HL-60/S4 treated with retinoic acid at 250 ng/mL for 4 days and 3 days (cell line): ENCODE measurements around the gene TAC4.

Experiments
- in situ Hi-C: fragments of 300-500 bp; cut with MboI; formaldehyde crosslinking; loops from 2 replicates; pipeline ENCODE4 v1.7.0; 2022; ENCODE audit warnings: low sequenced_read_pairs

The TAC4 gene

DNA sequence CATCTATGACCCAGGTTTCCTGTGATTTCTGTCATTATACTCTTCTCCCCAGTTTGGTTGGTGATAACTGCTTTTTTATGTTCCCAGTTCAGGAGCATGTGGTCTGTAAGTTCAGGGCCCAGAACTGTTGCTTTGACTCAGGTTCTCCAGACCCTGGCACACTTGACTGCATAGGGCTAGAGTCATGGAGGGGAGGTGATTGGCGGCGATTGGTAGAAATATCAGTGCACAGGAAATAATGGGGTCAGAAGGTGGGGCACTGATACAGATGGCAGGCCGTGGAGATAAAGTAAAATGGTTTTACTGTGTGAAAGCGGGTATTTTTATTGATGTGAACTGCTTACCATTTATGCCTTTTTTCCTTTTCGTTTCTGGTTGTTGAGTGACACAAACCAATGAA is 28.7 kb downstream of the TAC4 start:
- in situ Hi-C loops = no loop called here

DNA sequence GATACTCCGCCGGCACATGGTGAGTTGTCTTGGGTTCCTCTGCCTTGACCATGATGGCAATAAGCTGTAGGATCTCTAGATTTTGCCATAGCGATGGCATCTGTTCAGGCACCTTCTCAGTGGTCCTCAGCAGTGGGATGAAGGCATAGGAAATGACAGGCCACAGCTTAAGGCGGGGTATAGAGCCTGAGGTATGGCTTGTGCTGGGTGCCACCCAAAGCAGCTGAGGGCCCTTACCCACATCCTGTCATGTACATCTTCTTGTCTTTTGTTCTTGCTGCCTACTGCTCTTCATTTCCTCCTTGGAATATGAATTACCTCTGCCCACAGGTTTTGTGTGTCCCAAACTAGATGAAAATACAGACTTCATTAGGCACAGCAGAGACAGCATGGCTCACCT is 29.9 kb downstream of the TAC4 start:
- in situ Hi-C loops = no loop called here

DNA sequence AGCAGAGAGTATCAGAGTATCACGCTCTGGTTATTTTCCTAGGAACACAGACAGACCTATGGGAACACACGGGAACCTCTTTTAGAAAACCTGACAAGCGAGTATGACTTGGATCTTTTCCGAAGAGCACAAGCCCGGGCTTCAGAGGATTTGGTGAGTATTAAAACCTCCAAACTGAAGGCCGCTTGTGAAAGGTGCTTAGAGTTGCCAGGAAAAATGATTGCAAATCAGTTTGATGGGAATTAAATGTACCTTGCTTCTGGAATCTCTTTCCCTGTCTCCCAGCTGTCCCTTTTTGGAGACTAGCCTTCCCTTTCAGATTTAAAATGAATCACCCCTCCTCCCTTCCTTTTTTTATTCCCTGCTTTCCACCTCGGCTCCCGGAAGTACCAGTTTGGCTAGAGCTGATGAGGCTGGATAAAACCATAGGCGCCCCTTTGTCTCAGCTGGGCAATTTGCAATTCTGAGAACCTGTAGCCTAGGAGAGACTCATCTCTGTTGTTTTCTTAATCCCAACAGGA is 32.0 kb downstream of the TAC4 start:
- in situ Hi-C loops = no loop called here

DNA sequence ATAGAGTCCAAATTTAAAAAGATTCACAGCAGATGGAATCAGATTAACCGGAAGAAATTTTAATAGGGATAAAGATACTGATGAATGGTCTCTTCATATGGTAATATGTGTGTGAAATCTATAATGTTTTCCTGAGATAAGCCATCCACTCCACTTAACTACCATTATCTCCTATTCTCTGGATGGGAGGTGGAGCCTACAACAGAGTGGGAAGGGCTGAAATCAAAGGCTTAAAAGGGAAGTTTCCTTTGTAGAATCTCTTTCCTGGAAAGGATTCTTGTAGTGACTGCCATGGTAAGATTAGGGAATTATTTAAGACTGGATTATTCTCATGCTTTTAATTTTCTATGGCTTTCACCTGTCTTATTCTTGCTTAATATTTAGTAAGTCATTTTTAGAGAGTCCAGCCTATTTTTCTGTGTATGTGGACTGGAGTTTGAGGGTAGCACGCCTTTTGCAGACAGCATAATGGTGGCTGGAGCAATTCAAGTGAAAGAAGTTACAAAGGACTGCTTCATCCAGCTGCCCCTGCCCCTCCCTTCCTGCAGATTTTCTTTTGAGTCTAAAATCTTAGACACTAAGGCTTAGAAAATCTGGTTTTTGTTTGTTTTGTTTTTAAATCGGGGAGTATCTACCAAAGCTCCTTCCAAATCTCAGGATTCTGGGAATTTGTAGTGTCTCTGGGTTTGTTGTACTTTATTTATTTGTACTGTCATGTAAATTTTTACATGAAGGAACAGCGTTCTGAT is 32.9 kb downstream of the TAC4 start:
- in situ Hi-C loops = no loop called here

DNA sequence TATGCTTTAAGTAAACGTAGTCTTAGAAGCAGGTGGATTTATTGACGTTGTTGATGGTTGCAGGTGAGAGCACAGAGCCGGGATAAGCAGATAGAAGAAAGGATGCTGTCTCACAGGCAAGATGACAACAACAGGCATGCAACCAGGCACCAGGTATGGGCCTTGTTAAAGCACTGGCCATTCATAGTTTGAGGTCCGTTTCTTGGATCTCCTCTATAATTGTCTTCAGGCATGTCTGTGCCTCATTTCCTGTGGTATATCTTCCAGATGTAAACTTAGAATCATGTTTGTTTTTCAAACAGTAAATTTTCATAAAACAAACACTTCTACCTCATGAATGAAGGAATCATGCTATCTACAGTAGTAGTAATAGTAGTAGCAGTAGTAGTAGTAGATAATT is 38.8 kb downstream of the TAC4 start:
- in situ Hi-C loops = no loop called here

DNA sequence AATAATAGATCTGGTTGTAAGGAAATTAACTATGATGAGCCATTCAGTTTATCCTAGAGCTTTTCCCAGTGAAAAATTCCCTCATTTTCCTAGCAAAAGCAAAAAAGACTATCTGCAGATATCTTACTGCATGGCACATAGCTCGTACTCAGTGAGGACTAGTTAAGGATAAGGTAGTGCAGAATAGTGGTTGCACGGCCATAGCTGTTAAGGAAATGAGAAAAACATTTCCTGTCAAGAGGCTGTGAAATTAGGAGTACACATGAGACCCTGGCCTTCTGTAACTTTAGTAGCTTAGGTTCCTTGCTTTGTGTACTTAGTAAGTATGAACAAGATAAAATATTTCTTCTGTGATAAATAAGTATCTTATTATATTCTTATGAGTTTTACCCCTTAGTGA is 49.1 kb downstream of the TAC4 start:
- in situ Hi-C loops = no loop called here

DNA sequence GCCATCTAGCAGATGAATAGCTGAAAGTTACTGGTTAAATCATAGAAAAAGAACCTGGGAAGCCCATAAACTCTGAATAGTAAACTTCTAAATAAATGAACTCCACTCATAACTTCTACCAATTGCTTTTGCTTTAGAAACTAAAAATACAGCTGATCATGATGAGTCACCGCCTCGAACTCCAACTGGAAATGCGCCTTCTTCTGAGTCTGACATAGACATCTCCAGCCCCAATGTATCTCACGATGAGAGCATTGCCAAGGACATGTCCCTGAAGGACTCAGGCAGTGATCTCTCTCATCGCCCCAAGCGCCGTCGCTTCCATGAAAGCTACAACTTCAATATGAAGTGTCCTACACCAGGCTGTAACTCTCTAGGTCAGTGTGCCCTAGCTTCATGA is 49.7 kb downstream of the TAC4 start:
- in situ Hi-C loops = no loop called here

DNA sequence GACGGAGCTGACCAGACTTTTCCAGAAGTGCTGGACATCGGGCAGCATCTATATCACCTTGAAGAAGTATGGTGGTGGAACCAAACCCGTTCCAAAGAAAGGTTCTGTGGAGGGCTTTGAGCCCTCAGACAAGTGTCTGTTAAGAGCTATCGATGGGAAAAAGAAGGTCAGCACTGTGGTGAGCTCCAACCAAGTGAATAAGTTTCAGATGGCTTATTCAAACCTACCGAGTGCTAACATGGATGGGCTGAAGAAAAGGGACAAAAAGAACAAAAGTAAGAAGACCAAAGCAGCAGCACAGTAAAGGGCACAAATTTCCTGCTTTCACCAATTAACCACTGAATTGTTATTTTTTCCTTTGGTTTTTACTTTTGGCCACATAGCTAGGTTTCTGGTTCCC is 52.5 kb downstream of the TAC4 start:
- in situ Hi-C loops = no loop called here

DNA sequence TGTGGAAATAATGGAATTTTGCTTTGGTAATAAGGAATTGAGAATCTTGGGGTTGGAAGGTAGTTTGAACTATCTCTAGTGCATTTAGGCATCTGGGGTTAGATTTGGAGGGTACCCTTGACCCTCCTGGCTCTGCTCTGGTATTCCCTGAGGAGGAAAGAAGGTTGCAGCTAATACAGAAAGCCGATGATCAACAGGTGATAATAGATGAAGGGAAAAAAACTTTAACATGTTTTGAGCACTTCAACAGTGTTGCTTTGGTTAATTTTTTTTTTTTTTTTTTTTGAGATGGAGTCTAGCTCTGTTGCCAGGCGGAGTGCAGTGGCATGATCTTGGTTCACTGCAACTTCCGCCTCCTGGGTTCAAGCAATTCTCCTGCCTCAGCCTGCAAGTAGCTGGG is 54.6 kb downstream of the TAC4 start:
- in situ Hi-C loops = no loop called here

DNA sequence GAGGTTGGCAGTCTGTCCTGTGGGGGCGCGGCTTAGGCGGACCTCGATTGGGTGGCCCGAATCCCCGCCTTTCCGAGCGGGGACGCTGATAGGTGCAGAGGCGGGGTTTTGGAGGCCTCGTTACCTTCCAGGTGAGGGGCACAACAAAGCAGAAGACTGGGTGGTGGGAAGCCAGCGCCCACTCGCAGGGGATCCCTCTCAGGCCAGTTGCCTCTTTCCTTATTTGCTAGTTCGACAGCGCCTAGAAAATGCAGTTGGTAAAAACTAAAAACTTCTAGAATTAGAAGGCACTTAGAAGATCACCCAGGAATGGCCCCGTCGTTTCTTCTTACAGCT is 58.7 kb downstream of the TAC4 start:
- in situ Hi-C loops = no loop called here

DNA sequence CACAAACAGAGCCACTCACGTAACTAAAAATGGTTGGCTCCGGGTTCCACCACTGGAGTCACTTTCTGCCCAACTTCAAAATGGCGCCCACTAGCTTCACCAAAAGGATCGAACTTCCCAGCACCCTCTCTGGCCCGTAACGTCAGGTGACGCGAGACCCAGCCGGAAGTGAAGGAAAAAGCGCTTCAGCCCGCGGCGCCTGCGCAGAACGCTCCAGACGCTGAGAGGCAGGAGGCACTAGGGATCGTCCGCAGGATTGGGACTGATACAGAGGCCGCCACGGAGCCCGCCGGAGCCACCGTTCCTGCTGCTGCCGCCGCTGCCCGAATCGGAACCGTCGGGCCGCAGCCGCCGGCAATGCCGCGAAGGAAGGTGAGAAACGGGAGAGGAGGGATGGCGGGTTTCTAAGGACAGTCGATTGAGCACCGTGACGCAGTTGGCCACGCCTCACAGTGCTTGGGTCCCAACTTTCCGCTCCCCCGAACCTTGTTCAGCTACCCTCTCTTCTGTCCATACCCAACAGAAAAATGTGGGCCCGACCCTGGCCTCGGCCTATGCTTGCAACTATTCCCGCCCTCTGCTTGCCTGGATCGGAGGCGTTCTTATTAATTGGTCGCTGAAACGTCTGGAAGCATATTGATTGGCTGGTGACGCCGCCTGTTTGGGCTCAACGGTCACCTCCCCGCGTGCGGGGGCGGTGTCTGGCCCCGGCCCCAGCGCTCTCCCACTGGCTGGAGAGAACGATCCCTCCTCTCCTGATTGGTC is 59.2 kb downstream of the TAC4 start, which contains the start of gene KAT7:
TSS of gene KAT7 (plus strand) at position 204 of the 765 bp plus-strand sequence. CDS start at position 358, 154 bp downstream.
- in situ Hi-C loops = no loop called here
